HEK293 (cell line): ENCODE data around the gene STUB1.

Experiments used
- BCL11B ChIP-seq: fragments of 450-650 bp; formaldehyde crosslinking; IDR thresholded peaks from 2 replicates; pipeline ENCODE4 v1.5.1; 2016; ENCODE audit warnings: low read depth, missing biosample characterization, missing genetic modification characterization
- GLIS1 ChIP-seq: fragments of 450-650 bp; formaldehyde crosslinking; IDR thresholded peaks from 2 replicates; pipeline ENCODE4 v1.5.1; 2016; ENCODE audit warnings: missing biosample characterization, missing genetic modification characterization
- KLF16 ChIP-seq: fragments of 450-650 bp; formaldehyde crosslinking; IDR thresholded peaks from 2 replicates; pipeline ENCODE4 v1.5.1; 2017; ENCODE audit warnings: missing biosample characterization, missing genetic modification characterization
- KLF8 ChIP-seq: fragments of 450-650 bp; formaldehyde crosslinking; IDR thresholded peaks from 2 replicates; pipeline ENCODE4 v1.5.1; 2016; ENCODE audit warnings: missing biosample characterization, missing genetic modification characterization
- RBAK ChIP-seq: fragments of 450-650 bp; formaldehyde crosslinking; IDR thresholded peaks from 2 replicates; pipeline ENCODE4 v1.5.1; 2016; ENCODE audit warnings: missing biosample characterization, missing genetic modification characterization
- SCRT2 ChIP-seq: fragments of 450-650 bp; formaldehyde crosslinking; IDR thresholded peaks from 2 replicates; pipeline ENCODE4 v1.5.1; 2016; ENCODE audit warnings: missing biosample characterization, missing genetic modification characterization
- SP2 ChIP-seq: fragments of 450-650 bp; formaldehyde crosslinking; IDR thresholded peaks from 2 replicates; pipeline ENCODE4 v1.5.1; 2016; ENCODE audit warnings: missing biosample characterization, missing genetic modification characterization
- WT1 ChIP-seq: fragments of 450-650 bp; formaldehyde crosslinking; IDR thresholded peaks from 2 replicates; pipeline ENCODE4 v1.5.1; 2016; ENCODE audit warnings: missing biosample characterization, missing genetic modification characterization
- ZBTB48 ChIP-seq: fragments of 450-650 bp; formaldehyde crosslinking; IDR thresholded peaks from 2 replicates; pipeline ENCODE4 v1.5.1; 2016; ENCODE audit warnings: missing biosample characterization, missing genetic modification characterization
- ZNF175 ChIP-seq: fragments of 450-650 bp; formaldehyde crosslinking; IDR thresholded peaks from 2 replicates; pipeline ENCODE4 v1.5.1; 2016; ENCODE audit warnings: missing biosample characterization, missing genetic modification characterization
- ZNF202 ChIP-seq: fragments of 450-650 bp; formaldehyde crosslinking; IDR thresholded peaks from 2 replicates; pipeline ENCODE4 v1.5.1; 2016; ENCODE audit warnings: missing biosample characterization, missing genetic modification characterization, borderline replicate concordance
- ZNF311 ChIP-seq: fragments of 450-650 bp; formaldehyde crosslinking; IDR thresholded peaks from 2 replicates; pipeline ENCODE4 v1.5.1; 2017; ENCODE audit warnings: missing biosample characterization, missing genetic modification characterization, borderline replicate concordance
- ZNF544 ChIP-seq: fragments of 450-650 bp; formaldehyde crosslinking; IDR thresholded peaks from 2 replicates; pipeline ENCODE4 v1.5.0; 2017; ENCODE audit warnings: missing biosample characterization, missing genetic modification characterization
- ZNF548 ChIP-seq: fragments of 450-650 bp; formaldehyde crosslinking; IDR thresholded peaks from 2 replicates; pipeline ENCODE4 v1.5.1; 2016; ENCODE audit warnings: missing biosample characterization, missing genetic modification characterization
- ZNF561 ChIP-seq: fragments of 450-650 bp; IDR thresholded peaks from 2 replicates; pipeline ENCODE4 v1.5.1; 2018; ENCODE audit warnings: missing biosample characterization, missing genetic modification characterization, borderline replicate concordance
- ZNF621 ChIP-seq: fragments of 450-650 bp; formaldehyde crosslinking; IDR thresholded peaks from 2 replicates; pipeline ENCODE4 v1.5.1; 2017; ENCODE audit warnings: missing biosample characterization, missing genetic modification characterization
- ZNF629 ChIP-seq: fragments of 450-650 bp; formaldehyde crosslinking; IDR thresholded peaks from 2 replicates; pipeline ENCODE4 v1.5.1; 2017; ENCODE audit warnings: missing biosample characterization, missing genetic modification characterization
- ZNF660 ChIP-seq: fragments of 450-650 bp; IDR thresholded peaks from 2 replicates; pipeline ENCODE4 v1.5.1; 2018; ENCODE audit warnings: missing biosample characterization, mild to moderate bottlenecking, missing genetic modification characterization
- ZNF768 ChIP-seq: fragments of 450-650 bp; formaldehyde crosslinking; IDR thresholded peaks from 2 replicates; pipeline ENCODE4 v1.5.1; 2018; ENCODE audit warnings: missing biosample characterization, mild to moderate bottlenecking, missing genetic modification characterization
- ZNF843 ChIP-seq: fragments of 450-650 bp; formaldehyde crosslinking; IDR thresholded peaks from 2 replicates; pipeline ENCODE4 v1.5.1; 2016; ENCODE audit warnings: missing biosample characterization, missing genetic modification characterization
- ZSCAN23 ChIP-seq: fragments of 450-650 bp; formaldehyde crosslinking; IDR thresholded peaks from 2 replicates; pipeline ENCODE4 v1.5.1; 2016; ENCODE audit warnings: missing biosample characterization, missing genetic modification characterization
- TF ChIP-seq, protein P1 (sequence below): fragments of 450-650 bp; formaldehyde crosslinking; IDR thresholded peaks from 2 replicates; pipeline ENCODE4 v1.5.1; 2016; ENCODE audit warnings: missing biosample characterization, missing genetic modification characterization
- TF ChIP-seq, protein P2 (sequence below): fragments of 450-650 bp; formaldehyde crosslinking; IDR thresholded peaks from 2 replicates; pipeline ENCODE4 v1.5.1; 2016; ENCODE audit warnings: missing biosample characterization, missing genetic modification characterization
- TF ChIP-seq, protein P3 (sequence below): fragments of 450-650 bp; formaldehyde crosslinking; IDR thresholded peaks from 2 replicates; pipeline ENCODE4 v1.5.1; 2016; ENCODE audit warnings: missing biosample characterization, missing genetic modification characterization, borderline replicate concordance
- TF ChIP-seq, protein P4 (sequence below): fragments of 450-650 bp; formaldehyde crosslinking; IDR thresholded peaks from 2 replicates; pipeline ENCODE4 v1.5.1; 2017; ENCODE audit warnings: missing biosample characterization, missing genetic modification characterization
- TF ChIP-seq, protein P5 (sequence below): fragments of 450-650 bp; formaldehyde crosslinking; conservative IDR thresholded peaks from 2 replicates; pipeline ENCODE4 v1.5.1; 2016; ENCODE audit warnings: low read depth, missing biosample characterization, missing genetic modification characterization
- TF ChIP-seq, protein P6 (sequence below): fragments of 450-650 bp; formaldehyde crosslinking; IDR thresholded peaks from 2 replicates; pipeline ENCODE4; 2016; ENCODE audit warnings: missing biosample characterization, missing genetic modification characterization
- TF ChIP-seq, protein P7 (sequence below): fragments of 450-650 bp; formaldehyde crosslinking; IDR thresholded peaks from 2 replicates; pipeline ENCODE4 v1.5.1; 2016; ENCODE audit warnings: missing biosample characterization, missing genetic modification characterization

Gene STUB1

DNA sequence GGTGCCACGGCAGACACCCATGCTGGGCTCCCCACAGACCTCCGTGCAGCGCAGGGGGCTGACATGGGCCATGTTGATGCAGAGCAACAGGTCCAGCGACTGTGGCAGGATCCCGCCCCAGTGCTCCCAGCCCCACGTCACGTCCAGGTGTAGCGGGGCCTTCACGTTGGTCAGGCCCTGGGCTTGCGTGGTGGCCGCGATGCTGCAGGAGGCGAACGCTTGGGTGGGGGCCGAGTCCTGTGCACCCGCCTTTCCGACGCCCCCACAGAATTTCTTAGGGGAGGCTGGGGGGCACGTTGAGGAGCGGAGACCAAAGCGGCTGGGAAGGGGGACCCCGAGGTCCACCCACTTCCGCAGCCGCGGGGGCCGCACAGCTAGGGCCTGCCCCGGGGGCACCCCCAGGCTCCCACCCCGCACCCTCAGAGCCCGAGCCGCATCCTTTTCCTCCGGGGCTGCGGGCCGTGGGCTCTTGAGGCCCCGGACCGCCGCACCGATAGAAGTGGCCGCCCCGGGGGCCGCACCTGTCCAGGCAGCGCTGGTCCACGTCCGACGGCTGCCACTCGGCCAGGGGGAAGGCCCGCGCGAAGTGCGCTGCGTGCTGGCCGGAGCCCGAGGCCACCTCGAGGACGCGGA, 44.5 kb upstream of the STUB1 start (continued):
- TF ChIP-seq BCL11B (tag by site-specific recombination) (no peak), ZBTB48 (no peak), ZNF768 (tag by site-specific recombination) (0 out of 2 replicates have a peak, but pooled peaks have one; percentile 33), ZNF175 (tag by site-specific recombination) (no peak), SCRT2 (tag by site-specific recombination) (peak; percentile 98), GLIS1 (no peak), ZNF548 (tag by site-specific recombination) (no peak), WT1 (tag by site-specific recombination) (no peak), ZNF544 (tag by site-specific recombination) (no peak), ZSCAN23 (tag by site-specific recombination) (no peak), ZNF629 (tag by site-specific recombination) (no peak), RBAK (tag by site-specific recombination) (no peak), ZNF561 (tag by site-specific recombination) (peak; percentile 57; the same call in 1 of the 2 replicates), ZNF660 (tag by site-specific recombination) (0 out of 2 replicates have a peak, but pooled peaks have one; percentile 13), ZNF843 (tag by site-specific recombination) (no peak), ZNF621 (no peak), KLF8 (tag by site-specific recombination) (peak; percentile 41; the same call in 1 of the 2 replicates), KLF16 (no peak; the same call in 1 of the 2 replicates), SP2 (tag by site-specific recombination) (no peak), ZNF202 (no peak), ZNF311 (tag by site-specific recombination) (no peak)
- TF ChIP-seq, protein P1, sequence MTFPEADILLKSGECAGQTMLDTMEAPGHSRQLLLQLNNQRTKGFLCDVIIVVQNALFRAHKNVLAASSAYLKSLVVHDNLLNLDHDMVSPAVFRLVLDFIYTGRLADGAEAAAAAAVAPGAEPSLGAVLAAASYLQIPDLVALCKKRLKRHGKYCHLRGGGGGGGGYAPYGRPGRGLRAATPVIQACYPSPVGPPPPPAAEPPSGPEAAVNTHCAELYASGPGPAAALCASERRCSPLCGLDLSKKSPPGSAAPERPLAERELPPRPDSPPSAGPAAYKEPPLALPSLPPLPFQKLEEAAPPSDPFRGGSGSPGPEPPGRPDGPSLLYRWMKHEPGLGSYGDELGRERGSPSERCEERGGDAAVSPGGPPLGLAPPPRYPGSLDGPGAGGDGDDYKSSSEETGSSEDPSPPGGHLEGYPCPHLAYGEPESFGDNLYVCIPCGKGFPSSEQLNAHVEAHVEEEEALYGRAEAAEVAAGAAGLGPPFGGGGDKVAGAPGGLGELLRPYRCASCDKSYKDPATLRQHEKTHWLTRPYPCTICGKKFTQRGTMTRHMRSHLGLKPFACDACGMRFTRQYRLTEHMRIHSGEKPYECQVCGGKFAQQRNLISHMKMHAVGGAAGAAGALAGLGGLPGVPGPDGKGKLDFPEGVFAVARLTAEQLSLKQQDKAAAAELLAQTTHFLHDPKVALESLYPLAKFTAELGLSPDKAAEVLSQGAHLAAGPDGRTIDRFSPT (tag by site-specific recombination) = no peak
- TF ChIP-seq, protein P2, sequence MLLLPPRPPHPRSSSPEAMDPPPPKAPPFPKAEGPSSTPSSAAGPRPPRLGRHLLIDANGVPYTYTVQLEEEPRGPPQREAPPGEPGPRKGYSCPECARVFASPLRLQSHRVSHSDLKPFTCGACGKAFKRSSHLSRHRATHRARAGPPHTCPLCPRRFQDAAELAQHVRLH (tag by site-specific recombination) = no peak
- TF ChIP-seq, protein P3, sequence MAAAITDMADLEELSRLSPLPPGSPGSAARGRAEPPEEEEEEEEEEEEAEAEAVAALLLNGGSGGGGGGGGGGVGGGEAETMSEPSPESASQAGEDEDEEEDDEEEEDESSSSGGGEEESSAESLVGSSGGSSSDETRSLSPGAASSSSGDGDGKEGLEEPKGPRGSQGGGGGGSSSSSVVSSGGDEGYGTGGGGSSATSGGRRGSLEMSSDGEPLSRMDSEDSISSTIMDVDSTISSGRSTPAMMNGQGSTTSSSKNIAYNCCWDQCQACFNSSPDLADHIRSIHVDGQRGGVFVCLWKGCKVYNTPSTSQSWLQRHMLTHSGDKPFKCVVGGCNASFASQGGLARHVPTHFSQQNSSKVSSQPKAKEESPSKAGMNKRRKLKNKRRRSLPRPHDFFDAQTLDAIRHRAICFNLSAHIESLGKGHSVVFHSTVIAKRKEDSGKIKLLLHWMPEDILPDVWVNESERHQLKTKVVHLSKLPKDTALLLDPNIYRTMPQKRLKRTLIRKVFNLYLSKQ (tag by site-specific recombination) = no peak
- TF ChIP-seq, protein P4, sequence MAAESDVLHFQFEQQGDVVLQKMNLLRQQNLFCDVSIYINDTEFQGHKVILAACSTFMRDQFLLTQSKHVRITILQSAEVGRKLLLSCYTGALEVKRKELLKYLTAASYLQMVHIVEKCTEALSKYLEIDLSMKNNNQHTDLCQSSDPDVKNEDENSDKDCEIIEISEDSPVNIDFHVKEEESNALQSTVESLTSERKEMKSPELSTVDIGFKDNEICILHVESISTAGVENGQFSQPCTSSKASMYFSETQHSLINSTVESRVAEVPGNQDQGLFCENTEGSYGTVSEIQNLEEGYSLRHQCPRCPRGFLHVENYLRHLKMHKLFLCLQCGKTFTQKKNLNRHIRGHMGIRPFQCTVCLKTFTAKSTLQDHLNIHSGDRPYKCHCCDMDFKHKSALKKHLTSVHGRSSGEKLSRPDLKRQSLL = 0 out of 2 replicates have a peak, but pooled peaks have one; percentile 6
- TF ChIP-seq, protein P5, sequence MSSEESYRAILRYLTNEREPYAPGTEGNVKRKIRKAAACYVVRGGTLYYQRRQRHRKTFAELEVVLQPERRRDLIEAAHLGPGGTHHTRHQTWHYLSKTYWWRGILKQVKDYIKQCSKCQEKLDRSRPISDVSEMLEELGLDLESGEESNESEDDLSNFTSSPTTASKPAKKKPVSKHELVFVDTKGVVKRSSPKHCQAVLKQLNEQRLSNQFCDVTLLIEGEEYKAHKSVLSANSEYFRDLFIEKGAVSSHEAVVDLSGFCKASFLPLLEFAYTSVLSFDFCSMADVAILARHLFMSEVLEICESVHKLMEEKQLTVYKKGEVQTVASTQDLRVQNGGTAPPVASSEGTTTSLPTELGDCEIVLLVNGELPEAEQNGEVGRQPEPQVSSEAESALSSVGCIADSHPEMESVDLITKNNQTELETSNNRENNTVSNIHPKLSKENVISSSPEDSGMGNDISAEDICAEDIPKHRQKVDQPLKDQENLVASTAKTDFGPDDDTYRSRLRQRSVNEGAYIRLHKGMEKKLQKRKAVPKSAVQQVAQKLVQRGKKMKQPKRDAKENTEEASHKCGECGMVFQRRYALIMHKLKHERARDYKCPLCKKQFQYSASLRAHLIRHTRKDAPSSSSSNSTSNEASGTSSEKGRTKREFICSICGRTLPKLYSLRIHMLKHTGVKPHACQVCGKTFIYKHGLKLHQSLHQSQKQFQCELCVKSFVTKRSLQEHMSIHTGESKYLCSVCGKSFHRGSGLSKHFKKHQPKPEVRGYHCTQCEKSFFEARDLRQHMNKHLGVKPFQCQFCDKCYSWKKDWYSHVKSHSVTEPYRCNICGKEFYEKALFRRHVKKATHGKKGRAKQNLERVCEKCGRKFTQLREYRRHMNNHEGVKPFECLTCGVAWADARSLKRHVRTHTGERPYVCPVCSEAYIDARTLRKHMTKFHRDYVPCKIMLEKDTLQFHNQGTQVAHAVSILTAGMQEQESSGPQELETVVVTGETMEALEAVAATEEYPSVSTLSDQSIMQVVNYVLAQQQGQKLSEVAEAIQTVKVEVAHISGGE = no peak
- TF ChIP-seq, protein P6, sequence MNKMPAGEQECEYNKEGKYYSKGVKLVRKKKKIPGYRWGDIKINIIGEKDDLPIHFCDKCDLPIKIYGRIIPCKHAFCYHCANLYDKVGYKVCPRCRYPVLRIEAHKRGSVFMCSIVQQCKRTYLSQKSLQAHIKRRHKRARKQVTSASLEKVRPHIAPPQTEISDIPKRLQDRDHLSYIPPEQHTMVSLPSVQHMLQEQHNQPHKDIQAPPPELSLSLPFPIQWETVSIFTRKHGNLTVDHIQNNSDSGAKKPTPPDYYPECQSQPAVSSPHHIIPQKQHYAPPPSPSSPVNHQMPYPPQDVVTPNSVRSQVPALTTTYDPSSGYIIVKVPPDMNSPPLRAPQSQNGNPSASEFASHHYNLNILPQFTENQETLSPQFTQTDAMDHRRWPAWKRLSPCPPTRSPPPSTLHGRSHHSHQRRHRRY (tag by site-specific recombination) = no peak
- TF ChIP-seq, protein P7, sequence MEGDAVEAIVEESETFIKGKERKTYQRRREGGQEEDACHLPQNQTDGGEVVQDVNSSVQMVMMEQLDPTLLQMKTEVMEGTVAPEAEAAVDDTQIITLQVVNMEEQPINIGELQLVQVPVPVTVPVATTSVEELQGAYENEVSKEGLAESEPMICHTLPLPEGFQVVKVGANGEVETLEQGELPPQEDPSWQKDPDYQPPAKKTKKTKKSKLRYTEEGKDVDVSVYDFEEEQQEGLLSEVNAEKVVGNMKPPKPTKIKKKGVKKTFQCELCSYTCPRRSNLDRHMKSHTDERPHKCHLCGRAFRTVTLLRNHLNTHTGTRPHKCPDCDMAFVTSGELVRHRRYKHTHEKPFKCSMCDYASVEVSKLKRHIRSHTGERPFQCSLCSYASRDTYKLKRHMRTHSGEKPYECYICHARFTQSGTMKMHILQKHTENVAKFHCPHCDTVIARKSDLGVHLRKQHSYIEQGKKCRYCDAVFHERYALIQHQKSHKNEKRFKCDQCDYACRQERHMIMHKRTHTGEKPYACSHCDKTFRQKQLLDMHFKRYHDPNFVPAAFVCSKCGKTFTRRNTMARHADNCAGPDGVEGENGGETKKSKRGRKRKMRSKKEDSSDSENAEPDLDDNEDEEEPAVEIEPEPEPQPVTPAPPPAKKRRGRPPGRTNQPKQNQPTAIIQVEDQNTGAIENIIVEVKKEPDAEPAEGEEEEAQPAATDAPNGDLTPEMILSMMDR (tag by site-specific recombination) = no peak; the same call in 1 of the 2 replicates
